Psoas muscle (tissue), 8 donors: ENCODE measurements around the gene SRGN. TPM values are rescaled to one million over a fixed set of nuclear protein-coding genes. Genes with fewer than 3 reads are reported as not detected.

Source experiments
- ATAC-seq, 4 donors: fragments of 200-7000 bp; cut with Tn5 transposase; one replicate each; pipeline ENCODE4 v1.9.1; 2020; ENCODE audit warnings: moderate library complexity in 3 of 4, mild to moderate bottlenecking in 2 of 4
- DNase-seq, 2 donors: peaks; one replicate each; pipeline ENCODE4 v3.0.0-alpha.2; 2020
- H3K27ac ChIP-seq: fragments of 200-600 bp; one replicate; pipeline ENCODE4 v1.8.0; 2022
- H3K27me3 ChIP-seq, 3 donors: fragments of 200-600 bp in 1 of 3; one replicate each; pipeline versions ENCODE4 v1.6.1 to v1.8.0; 2013 to 2022; ENCODE audit warnings: low read length in 2 of 3, mild to moderate bottlenecking in 2 of 3, moderate library complexity in 1 of 3; ENCODE audit not compliant: insufficient read depth in 3 of 3
- H3K36me3 ChIP-seq, 2 donors: fragments of 200-600 bp in 1 of 2; one replicate each; pipeline versions ENCODE4 v1.6.1 to v1.8.0; 2013 to 2022; ENCODE audit warnings: low read depth in 1 of 2, mild to moderate bottlenecking in 1 of 2, moderate library complexity in 1 of 2; ENCODE audit not compliant: insufficient read depth in 1 of 2
- H3K4me1 ChIP-seq: fragments of 200-600 bp; one replicate; pipeline ENCODE4 v1.8.0; 2022
- H3K4me3 ChIP-seq: fragments of 200-600 bp; one replicate; pipeline ENCODE4 v1.8.0; 2022; ENCODE audit warnings: mild to moderate bottlenecking
- H3K9me3 ChIP-seq: fragments of 200-600 bp; one replicate; pipeline ENCODE4 v1.8.0; 2022
- WGBS, 3 donors: extraction: QIAGEN DNeasy Blood & Tissue Kit; methylation state at CpG; one replicate each; pipeline versions ENCODE4 v1.1.6 to v1.1.7; 2013; 5-methylcytosine and 5-hydroxymethylcytosine counted together
- intact Hi-C, 2 donors: fragments of 100-400 bp; cut with DNase I; formaldehyde crosslinking; loops; one replicate each; pipeline versions ENCODE4 v1.11.0 to v1.14.2; 2022
- polyA plus RNA-seq, 3 donors: library from polyadenylated mRNA; stranded (reverse); fragments of 200-250 nt; gene quantifications; one replicate each; pipeline ENCODE4 v1.2.3, GENCODE V29; 2013
- total RNA-seq, 4 donors: library from RNA; stranded (reverse); fragmentation: NEBNext Ultra II Directional in 2 of 4; extraction: Animal tissue kit (Norgen Biotek cat#: 25700) in 2 of 4; gene quantifications; one replicate each; pipeline versions ENCODE4 v1.2.1 to v1.2.4, GENCODE V29; 2021 to 2023
- TF ChIP-seq, protein P1 (sequence below): fragments of 200-600 bp; IDR thresholded peaks from one replicate; pipeline ENCODE4 v1.8.0; 2022; ENCODE audit warnings: antibody characterized with exemption
- donor health status: healthy with polysubstance abuse.
- donor health status: DM: no; HTN: no; CAD: no; lungs with moderate emphysema.
- donor health status: Bipolar disorder and iron deficiency.
- donor health status: healthy.
- donor health status: DM: yes; HTN: yes; CAD: no.
- donor health status: DM: no; HTN: no; CAD: no.
- donor health status: DM: no; HTN: no; CAD: no.
- donor health status: DM: yes; HTN: yes; CAD: no.

The SRGN gene
- total and polyA plus RNA-seq, 7 donors = 27.8 to 54.0 (median 32.9) TPM

DNA sequence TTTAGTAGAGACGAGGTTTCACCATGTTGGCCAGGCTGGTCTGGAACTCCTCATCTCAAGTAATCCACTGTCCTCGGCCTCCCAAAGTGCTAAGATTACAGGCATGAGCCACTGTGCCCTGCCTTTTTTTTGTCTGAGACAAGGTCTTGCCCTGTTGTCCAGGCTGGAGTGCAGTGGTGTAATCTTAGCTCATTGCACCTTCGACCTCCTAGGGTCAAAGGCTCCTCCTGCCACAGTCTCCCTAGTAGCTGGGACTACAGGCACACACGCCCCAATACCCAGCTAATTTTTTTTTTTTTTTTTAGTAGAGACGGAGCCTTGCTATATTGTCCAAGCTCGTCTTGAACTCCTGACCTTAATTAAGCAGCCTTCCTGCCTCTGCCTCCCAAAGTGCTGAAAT is 65.3 kb downstream of the SRGN start:
- no peak for DNase-seq
- TF ChIP-seq, protein P1, sequence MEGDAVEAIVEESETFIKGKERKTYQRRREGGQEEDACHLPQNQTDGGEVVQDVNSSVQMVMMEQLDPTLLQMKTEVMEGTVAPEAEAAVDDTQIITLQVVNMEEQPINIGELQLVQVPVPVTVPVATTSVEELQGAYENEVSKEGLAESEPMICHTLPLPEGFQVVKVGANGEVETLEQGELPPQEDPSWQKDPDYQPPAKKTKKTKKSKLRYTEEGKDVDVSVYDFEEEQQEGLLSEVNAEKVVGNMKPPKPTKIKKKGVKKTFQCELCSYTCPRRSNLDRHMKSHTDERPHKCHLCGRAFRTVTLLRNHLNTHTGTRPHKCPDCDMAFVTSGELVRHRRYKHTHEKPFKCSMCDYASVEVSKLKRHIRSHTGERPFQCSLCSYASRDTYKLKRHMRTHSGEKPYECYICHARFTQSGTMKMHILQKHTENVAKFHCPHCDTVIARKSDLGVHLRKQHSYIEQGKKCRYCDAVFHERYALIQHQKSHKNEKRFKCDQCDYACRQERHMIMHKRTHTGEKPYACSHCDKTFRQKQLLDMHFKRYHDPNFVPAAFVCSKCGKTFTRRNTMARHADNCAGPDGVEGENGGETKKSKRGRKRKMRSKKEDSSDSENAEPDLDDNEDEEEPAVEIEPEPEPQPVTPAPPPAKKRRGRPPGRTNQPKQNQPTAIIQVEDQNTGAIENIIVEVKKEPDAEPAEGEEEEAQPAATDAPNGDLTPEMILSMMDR = no peak
- Histone ChIP-seq H3K4me1 (no peaks in the 10 kb centered on the region), H3K36me3 (peaks cover 2 to 25% of the 10 kb centered on the region in 2 donors), H3K27me3 (no peaks in the 10 kb centered on the region), H3K4me3 (no peak overlapping the region), H3K9me3 (no peaks in the 10 kb centered on the region), H3K27ac (no peak overlapping the region)
- intact Hi-C loops = no loop called here
- ATAC-seq = no peak
- WGBS, 3 donors = 84 to 92% (median 91%) methylated on average over 6 of the region's 6 CpGs

Other genes with a start within 250 kb of the SRGN start
- 10 to 100 TPM; 19.7 to 24.7 (median 22.7) TPM for gene DDX50, start 186.8 kb upstream of the SRGN start, total RNA-seq
- gene DDX50, start 186.8 kb upstream of the SRGN start, polyA plus RNA-seq = 10 to 100 TPM; 18.6 to 27.5 (median 20.2) TPM
- 100 to 1,000 TPM in 1 of 4 donors, 10 to 100 TPM in 3; 30.8 to 120 (median 85.4) TPM for gene DDX21, start 131.9 kb upstream of the SRGN start, total RNA-seq
- 10 to 100 TPM; 31.6 to 90.6 (median 54.5) TPM for gene DDX21, start 131.9 kb upstream of the SRGN start, polyA plus RNA-seq
- gene KIFBP, start 99.3 kb upstream of the SRGN start, total RNA-seq = 10 to 100 TPM; 23.2 to 36.9 (median 32.1) TPM
- gene KIFBP, start 99.3 kb upstream of the SRGN start, polyA plus RNA-seq = 10 to 100 TPM in 2 of 3 donors, 1 to 10 TPM in 1; 7.9 to 24.0 (median 17.9) TPM
- 10 to 100 TPM; 25.2 to 41.1 (median 39.2) TPM for gene VPS26A, start 36.1 kb downstream of the SRGN start, total RNA-seq
- 10 to 100 TPM; 23.4 to 62.8 (median 36.5) TPM for gene VPS26A, start 36.1 kb downstream of the SRGN start, polyA plus RNA-seq
- 10 to 100 TPM; 33.9 to 56.4 (median 43.8) TPM for gene SUPV3L1, start 92.1 kb downstream of the SRGN start, total RNA-seq
- gene SUPV3L1, start 92.1 kb downstream of the SRGN start, polyA plus RNA-seq = 10 to 100 TPM; 50.6 to 55.6 (median 53.4) TPM
- gene HKDC1, start 132.2 kb downstream of the SRGN start, total RNA-seq = not detected
- gene HKDC1, start 132.2 kb downstream of the SRGN start, polyA plus RNA-seq = under 1 TPM in 2 of 3 donors, not detected in 1; 0.03 TPM
- 100 to 1,000 TPM; 212 to 336 (median 261) TPM for gene HK1, start 190.4 kb downstream of the SRGN start, total RNA-seq
- gene HK1, start 190.4 kb downstream of the SRGN start, polyA plus RNA-seq = 100 to 1,000 TPM; 134 to 254 (median 216) TPM